Neutrophil (primary cell): ENCODE data around the gene OR7A10.

ENCODE experiments used
- H3K27ac ChIP-seq: fragments of 200-600 bp; sonication (generic); 2 replicates; pipeline ENCODE4 v1.5.1; 2016; ENCODE audit warnings: mild to moderate bottlenecking, moderate library complexity
- H3K27me3 ChIP-seq: fragments of 200-600 bp; sonication (generic); 2 replicates; pipeline ENCODE4 v1.6.0; 2016; ENCODE audit warnings: mild to moderate bottlenecking
- H3K36me3 ChIP-seq: fragments of 200-600 bp; sonication (generic); 2 replicates; pipeline ENCODE4 v1.5.1; 2017
- H3K4me1 ChIP-seq, 2 experiments: fragments of 200-600 bp in 1 of 2; sonication (generic) in 1 of 2; 1 replicate in 1 of 2; 2 replicates in 1 of 2; pipeline versions ENCODE4 v1.5.1 to v1.6.1; 2013 to 2016; ENCODE audit warnings: low read depth in 1 of 2, low read length in 1 of 2, mild to moderate bottlenecking in 1 of 2, moderate library complexity in 1 of 2; ENCODE audit not compliant: control insufficient read depth in 1 of 2, insufficient read depth in 1 of 2
- H3K4me3 ChIP-seq, 2 experiments: fragments of 200-600 bp in 1 of 2; sonication (generic) in 1 of 2; 1 replicate in 1 of 2; 2 replicates in 1 of 2; pipeline ENCODE4 v1.5.1; 2013 to 2016; ENCODE audit warnings: low read depth in 1 of 2, low read length in 1 of 2, mild to moderate bottlenecking in 1 of 2, moderate library complexity in 1 of 2
- H3K9me3 ChIP-seq: fragments of 200-600 bp; sonication (generic); 2 replicates; pipeline ENCODE4 v1.5.1; 2016
- TF ChIP-seq, protein P1 (sequence below): fragments of 200-600 bp; sonication (generic); IDR thresholded peaks from 2 replicates; pipeline ENCODE4 v1.5.1; 2016; ENCODE audit warnings: antibody characterized with exemption

Gene OR7A10

DNA sequence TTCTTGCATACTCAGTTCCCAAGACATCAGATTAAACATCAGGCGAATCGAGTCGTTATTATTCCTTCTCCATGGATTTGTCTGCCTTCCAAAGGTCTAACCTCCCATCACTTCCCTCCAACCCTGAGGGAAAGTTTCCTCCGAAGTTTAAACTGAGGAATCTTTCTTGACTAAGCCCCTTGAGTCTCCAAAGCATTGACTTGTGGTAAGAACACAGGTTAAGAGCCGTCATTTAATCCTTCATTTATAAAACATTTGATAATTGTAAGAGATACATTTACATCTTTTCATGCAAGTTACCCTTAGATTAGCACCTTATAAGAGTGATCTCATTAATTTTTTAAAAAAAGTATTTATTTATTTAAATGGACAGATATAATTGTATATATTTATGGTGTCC, at the start of gene OR7A10:
Gene OR7A10 (minus strand): TSS at position 101 of the 400 bp plus-strand sequence. CDS start 7,045 bp downstream, outside the sequence.
- H3K27me3 ChIP-seq: peaks cover 12% of the 10 kb centered on the region
- H3K9me3 ChIP-seq: no peaks in the 10 kb centered on the region
- TF ChIP-seq, protein P1, sequence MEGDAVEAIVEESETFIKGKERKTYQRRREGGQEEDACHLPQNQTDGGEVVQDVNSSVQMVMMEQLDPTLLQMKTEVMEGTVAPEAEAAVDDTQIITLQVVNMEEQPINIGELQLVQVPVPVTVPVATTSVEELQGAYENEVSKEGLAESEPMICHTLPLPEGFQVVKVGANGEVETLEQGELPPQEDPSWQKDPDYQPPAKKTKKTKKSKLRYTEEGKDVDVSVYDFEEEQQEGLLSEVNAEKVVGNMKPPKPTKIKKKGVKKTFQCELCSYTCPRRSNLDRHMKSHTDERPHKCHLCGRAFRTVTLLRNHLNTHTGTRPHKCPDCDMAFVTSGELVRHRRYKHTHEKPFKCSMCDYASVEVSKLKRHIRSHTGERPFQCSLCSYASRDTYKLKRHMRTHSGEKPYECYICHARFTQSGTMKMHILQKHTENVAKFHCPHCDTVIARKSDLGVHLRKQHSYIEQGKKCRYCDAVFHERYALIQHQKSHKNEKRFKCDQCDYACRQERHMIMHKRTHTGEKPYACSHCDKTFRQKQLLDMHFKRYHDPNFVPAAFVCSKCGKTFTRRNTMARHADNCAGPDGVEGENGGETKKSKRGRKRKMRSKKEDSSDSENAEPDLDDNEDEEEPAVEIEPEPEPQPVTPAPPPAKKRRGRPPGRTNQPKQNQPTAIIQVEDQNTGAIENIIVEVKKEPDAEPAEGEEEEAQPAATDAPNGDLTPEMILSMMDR: no peak

DNA sequence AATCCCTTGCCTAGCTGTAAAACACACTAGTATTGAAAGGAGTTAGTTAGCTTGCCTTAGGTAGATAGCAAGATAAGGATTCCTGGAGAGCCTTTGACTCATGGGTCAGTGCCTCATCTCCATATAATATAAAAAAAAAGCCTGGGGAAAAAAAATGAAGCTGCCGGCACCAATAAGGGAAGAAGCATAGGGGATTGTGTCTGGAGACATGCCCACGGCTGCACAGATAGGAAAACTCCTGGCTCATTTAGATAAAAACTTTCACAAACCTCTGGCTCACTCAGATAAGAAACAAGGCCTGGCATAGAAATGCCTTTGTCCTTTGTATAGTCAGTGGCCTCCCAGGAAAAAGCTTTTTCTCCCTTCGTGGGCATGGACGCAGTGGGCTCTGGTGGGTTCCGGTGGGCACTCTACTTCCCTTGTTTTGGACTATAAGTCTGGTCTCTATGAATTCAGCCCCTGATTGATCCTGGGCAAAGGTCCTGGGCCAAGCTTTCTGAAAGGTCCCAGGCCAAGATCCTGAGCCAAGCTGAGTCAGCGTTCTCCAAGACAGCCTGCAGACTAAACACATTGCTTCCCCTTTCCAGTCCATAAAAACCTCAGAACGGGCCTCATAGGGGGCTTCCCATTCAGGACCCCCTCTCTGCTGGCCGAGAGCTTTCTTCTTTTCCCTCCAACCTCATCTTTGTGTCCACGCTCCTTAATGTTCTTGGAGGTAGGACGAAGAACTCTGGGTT, 42.1 kb upstream of the OR7A10 start:
- peaks cover 50% of the 10 kb centered on the region for H3K27me3 ChIP-seq
- H3K36me3 ChIP-seq: no peaks in the 10 kb centered on the region
- no peak overlapping the region for H3K4me3 ChIP-seq
- TF ChIP-seq, protein P1: no peak
- no peak overlapping the region for H3K27ac ChIP-seq
- H3K4me1 ChIP-seq: peaks cover 0 to 6% of the 10 kb centered on the region in 2 experiments
- no peaks in the 10 kb centered on the region for H3K9me3 ChIP-seq

More for the DNA sequence above, at the start of gene OR7A10:
- no peak within 1 kb of the TSS for H3K27ac ChIP-seq
- no peak within 1 kb of the TSS for H3K4me3 ChIP-seq
- no peaks in the 10 kb centered on the region for H3K36me3 ChIP-seq
- H3K4me1 ChIP-seq: no peaks in the 10 kb centered on the region

DNA sequence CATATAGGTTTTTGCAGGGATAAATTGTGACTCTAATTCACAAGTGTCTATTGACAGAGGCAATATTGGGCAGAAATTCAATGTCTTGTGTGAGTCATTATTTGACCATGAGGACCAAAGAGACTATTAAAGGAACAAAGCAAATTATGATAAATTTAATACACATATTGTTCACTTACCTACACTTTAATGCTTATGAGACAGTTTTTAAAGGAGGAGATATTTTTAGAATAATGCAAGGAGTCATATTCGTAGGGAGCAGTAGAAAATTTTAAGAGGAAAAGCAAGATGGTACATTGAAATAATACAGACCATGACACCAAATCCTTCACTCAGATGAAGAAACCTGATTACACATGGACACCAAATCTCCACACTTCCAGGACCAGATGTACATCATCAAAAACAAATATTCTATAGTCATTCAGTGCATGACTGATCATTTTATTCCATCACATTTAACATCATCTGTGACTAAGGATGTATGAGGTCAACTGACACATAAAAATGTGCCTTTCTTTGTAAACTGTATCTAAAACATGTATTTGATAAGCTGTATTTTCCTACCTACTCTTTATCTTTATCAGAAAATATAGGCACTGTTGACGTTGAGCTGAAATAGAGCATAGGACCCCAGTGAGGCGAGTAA, 41.4 kb upstream of the OR7A10 start:
- H3K27me3 ChIP-seq: peaks cover 43% of the 10 kb centered on the region
- no peak overlapping the region for H3K27ac ChIP-seq
- peaks cover 0 to 6% of the 10 kb centered on the region in 2 experiments for H3K4me1 ChIP-seq
- H3K4me3 ChIP-seq: no peak overlapping the region
- no peaks in the 10 kb centered on the region for H3K36me3 ChIP-seq
- TF ChIP-seq, protein P1: no peak
- no peaks in the 10 kb centered on the region for H3K9me3 ChIP-seq

DNA sequence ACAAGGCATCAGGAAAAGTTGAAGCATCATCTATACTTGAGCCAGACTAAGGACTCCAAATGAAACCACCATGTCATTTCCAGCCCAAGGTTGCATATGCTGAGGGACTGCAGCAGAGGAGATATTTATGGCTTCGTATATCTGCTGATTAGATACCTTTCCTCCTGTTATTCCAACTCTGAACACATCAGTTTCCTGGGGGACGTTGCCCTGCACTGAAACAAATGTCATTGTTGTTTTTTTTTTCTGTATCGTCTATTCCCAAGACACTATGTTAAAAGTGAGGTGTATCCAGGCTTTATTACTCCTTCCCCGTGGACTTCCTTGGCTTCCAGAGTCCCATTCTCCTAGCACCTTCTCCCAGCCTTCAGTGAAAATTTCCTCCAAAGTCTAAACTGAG, 37.3 kb upstream of the OR7A10 start, which contains the start of gene OR7A17:
Gene OR7A17 (minus strand): TSS at position 101 of the 400 bp plus-strand sequence. CDS start 4,777 bp downstream, outside the sequence.
- TF ChIP-seq, protein P1: no peak
- no peak within 1 kb of the TSS for H3K4me3 ChIP-seq
- no peaks in the 10 kb centered on the region for H3K36me3 ChIP-seq
- H3K27ac ChIP-seq: no peak within 1 kb of the TSS
- peaks cover 14% of the 10 kb centered on the region for H3K27me3 ChIP-seq
- H3K4me1 ChIP-seq: no peaks in the 10 kb centered on the region
- no peaks in the 10 kb centered on the region for H3K9me3 ChIP-seq

DNA sequence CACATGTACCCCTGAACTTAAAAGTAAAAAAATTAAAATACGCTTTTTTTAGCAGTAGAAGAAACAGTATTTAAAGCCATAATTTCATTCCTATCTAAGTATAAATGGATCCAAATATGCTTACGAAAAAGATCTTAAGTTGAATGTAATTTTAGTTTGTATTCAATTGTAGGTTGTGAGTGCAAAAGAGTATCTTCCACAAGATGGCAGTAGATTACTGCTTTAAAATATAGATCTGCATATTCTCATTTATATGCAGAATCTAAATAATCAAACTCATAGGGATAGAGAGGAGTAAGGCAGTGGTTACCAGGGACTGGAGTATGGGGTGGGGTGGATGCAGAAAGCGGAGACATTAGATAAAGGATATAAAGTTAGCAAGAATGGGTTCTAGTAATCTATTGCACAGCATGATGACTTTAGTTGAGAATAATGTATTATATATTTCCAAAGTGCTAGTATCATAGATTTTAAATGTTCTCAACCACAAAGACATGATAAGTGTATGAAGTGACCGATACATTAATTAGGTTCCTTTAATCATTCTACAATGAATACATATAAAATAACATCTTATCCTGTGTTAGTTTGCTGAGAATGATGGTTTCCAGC, 23.0 kb upstream of the OR7A10 start:
- H3K27ac ChIP-seq: no peak overlapping the region
- H3K4me1 ChIP-seq: no peaks in the 10 kb centered on the region
- H3K36me3 ChIP-seq: no peaks in the 10 kb centered on the region
- TF ChIP-seq, protein P1: no peak
- H3K27me3 ChIP-seq: peaks cover 23% of the 10 kb centered on the region
- no peaks in the 10 kb centered on the region for H3K9me3 ChIP-seq
- H3K4me3 ChIP-seq: no peak overlapping the region
